Stimulated activated CD4-positive, alpha-beta T cell treated with anti-CD3 and anti-CD28 coated beads, Interleukin-1b, Interleukin-23, amount 100 ng/mL, for 4 hours (primary cell): ENCODE measurements around the gene ADGRA3.
"Not testable (repeated sequence)": the region's sequence is repeated elsewhere in the genome, so short reads cannot be mapped to it uniquely, and the experiment has no call there.

Source experiments
- DNase-seq, 2 donors: peaks; one replicate each; pipeline ENCODE4 v3.0.0-alpha.2; 2020; ENCODE audit warnings: low read depth in 2 of 2

The ADGRA3 gene

GRCh38 chr4:22444813-22445212 lies 71.1 kb downstream of the ADGRA3 start:
- DNase-seq = no peak

DNA sequence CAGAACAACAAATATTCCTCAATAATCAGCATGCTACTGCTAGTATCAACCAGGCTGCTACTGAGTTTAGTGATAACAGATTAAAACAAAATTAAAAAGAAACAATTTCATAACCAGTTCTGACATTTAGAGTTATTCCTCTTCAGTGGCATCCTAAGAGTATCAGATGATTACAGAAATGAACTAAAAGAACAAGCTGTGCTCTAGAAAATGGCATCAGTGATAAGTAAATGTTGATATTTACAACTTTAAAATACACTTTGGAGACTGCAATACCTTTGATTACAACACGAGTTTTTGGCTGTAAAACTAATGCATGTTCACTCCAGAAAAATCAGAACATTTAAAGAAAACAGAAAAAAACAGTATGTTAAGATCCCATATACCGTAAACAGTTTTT lies 72.9 kb downstream of the ADGRA3 start:
- DNase-seq = no peak

DNA sequence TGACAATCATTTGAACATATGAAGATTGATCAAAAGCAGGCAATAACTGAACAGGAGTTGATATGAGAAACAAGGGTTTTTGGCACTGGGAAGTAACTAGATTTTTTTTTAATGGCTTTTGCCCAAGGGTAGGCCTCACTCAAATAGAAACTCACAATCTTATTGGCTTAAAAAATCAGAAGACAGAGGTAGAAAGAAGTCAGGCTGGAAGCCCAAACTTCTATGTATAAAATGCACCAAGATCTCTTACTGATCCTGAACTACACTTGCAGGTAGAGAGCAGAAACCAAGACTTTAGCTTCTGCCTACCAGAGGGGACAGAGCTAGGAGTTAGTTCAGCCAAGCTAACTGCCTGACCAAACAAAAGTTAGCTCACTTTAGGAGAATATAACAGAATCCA lies 74.9 kb downstream of the ADGRA3 start:
- DNase-seq = no peak

- DNase-seq = no peak
Measured at GRCh38 chr4:22439947-22440346, 75.9 kb downstream of the ADGRA3 start.

DNA sequence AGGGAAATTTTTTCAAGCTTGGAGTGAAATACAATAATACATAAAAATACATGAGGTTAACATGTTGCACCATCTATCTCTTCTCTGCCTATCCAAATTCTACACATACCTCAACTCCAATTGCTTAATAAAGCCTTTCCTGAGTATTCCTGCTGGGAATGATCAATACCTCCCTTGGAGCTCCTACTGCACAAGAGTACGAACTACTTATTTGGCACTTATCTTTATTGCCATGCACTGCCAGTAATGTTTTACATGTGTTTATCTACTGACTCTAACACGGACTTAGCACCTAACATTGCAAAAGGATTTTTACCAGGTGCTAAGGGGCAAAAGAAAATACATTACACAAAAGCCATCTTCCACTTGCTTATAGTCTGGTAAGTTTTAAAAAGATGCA lies 80.2 kb downstream of the ADGRA3 start:
- DNase-seq = no peak

DNA sequence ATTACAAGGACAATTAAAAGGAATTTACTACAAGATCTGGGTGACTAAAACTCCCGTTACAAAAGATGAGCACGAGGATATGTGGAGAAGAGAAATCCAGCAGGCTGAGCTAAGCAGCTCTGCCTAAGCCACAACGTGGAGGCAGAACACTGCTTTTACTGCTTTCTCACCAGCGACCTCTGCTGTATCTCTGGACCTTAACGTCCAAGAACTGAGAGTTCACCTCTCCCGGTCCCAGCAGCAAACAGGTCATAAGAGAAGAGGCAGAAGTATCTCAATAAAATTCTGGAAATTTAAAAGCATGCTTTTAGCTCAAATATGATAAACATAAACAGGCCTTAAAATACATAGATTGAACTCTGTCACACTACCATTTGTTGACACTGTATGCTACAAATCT lies 81.0 kb downstream of the ADGRA3 start:
- no peak for DNase-seq

DNA sequence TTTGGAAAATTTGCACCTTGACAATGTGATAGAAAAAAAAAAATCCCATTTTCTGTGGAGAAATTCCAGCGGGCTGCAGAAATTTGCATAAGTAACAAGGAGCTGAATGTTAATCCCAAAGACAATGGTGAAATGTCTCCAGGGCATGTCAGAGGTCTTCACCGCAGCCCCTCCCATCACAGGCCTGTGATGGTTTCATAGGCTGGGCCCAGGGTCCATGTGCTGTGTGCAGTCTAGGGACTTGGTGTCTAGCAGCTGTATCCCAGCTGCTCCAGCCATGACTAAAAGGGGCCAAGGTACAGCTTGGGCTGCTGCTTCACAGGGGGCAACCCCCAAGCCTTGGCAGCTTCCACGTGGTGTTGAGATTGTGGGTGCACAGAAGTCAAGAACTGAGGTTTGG lies 85.2 kb downstream of the ADGRA3 start:
- DNase-seq = no peak

DNA sequence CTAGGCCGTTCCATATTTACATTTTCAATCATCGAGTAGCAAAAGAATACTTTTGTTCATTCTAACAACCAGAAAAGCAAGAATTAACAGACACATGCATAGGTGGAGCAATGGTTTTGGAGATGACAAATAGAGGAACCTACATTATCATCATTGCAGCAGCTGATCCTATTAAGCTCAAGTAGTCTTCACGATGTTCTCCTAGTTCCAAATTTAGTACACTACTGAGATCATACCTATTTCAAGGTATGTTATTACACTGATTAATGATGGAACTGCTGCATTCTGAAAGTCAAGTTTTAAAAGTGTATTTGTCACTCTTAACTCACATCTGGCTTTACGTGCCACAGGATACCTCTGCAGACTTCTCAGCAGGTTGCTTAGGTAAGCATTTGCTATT lies 87.4 kb downstream of the ADGRA3 start:
- no peak for DNase-seq

DNA sequence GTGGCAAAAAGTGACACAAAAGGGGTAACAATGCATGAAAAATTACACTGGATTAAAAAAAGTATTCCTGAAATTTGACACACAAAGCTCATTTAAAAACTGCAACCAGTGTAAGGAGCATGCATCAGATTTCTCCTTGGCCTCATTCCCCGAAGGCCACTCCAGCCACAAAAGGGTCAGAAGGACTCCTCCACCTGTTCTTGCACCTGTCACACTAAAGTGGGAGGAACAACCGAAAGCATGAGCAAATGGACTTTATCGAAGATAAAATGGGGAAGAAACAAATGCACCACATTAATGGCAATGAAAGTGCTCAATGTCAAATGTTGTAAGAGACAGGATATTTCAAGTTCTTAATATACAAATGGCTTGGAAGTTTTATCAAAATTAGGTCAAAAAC lies 88.2 kb downstream of the ADGRA3 start:
- no peak for DNase-seq

- no peak for DNase-seq
Measured at GRCh38 chr4:22420291-22420690, 95.6 kb downstream of the ADGRA3 start.

DNA sequence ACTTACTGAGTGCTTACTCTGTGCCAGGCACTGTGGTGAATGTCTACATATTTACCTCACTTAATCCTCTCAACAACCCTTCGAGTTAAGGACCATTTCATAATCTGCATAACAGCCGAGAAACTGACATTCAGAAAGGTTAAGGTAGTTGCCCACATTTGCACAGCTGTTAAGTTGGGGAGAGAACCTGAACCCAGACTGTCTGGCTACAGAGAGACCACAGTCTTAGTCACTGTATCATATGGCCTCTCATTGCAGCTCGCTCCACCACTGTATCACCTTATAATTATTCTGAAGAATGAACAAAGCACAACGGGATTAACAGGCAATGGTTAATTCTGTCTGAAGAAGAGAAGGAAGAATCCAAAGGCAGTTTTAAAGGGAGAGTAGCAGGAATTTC lies 98.5 kb downstream of the ADGRA3 start:
- DNase-seq = no peak

DNA sequence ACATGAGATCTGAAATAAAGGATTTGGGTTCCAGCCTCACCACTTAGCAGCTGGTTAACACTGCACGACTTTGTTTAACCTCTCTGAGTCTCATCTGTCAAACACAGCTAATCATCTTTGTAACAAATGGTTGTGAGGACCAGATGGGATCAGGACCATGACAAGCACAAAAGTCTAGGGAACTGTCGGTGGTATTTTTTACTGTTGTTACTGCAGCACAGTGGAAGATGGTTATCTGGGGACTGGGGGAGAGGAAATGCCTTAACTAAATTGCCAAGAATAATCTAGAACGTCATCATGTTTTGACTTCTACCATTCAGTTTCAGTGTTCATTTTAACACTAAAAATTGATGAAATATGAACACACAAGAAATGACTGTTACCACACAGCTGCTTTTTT lies 99.5 kb downstream of the ADGRA3 start:
- DNase-seq = no peak

DNA sequence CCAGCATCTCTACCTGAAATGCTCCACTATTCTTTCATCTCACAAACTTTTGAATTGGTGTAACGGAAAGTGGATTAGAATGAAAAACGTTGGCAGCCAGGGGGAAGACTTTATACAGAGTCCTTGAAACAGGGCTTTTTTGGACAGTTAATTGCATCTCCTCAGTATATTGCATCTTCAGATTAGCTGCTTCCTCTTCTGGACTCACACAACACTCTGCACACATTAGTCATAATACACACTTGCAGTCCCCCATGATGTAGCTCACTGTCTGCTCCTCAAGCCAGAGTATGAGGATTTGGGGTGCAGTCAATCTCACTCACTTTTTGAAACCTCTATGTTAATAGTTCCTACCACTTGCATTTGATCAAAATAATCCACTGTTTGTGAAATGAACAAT lies 101.0 kb downstream of the ADGRA3 start:
- no peak for DNase-seq

GRCh38 chr4:22413471-22413870 lies 102.4 kb downstream of the ADGRA3 start:
- DNase-seq = no peak

DNA sequence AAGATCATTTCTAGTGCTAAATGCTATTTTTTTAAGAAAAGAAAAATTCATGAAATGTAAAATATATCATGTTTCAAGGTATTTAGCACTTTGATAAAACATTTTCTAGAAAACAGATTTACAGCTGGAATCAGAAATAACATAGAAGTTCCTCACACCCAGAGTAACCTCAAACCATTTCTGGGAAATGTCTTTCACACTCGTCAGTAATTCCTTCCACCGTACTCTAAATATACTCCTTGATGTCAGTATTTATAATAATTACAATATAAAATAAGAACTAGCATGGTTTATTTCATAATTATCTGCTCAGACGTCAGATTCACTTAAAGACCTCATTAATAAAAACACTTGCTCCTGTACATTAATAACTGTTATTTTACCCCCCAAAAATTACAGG lies 103.9 kb downstream of the ADGRA3 start:
- DNase-seq = no peak

- no peak for DNase-seq
Measured at GRCh38 chr4:22410645-22411247, 105.1 kb downstream of the ADGRA3 start.

DNA sequence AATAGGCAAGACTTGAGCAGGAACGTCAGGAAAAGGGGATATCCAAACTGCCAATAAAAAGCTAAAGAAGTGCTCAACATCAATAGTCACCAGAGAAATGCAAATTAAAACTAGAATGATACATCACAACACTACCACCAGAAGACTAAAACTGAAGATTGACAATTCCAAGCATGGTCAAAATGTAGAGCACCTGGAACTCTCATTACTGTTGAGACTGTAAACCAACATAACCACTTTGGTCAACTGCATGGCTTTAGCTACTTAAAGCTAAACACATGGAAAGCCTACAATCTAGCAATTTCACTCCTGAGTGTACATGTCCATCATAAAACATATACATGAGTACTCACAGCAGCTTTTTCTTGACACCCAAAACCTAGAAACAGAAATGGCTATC lies 107.4 kb downstream of the ADGRA3 start:
- no peak for DNase-seq

GRCh38 chr4:22407361-22407760 lies 108.5 kb downstream of the ADGRA3 start:
- DNase-seq = no peak

DNA sequence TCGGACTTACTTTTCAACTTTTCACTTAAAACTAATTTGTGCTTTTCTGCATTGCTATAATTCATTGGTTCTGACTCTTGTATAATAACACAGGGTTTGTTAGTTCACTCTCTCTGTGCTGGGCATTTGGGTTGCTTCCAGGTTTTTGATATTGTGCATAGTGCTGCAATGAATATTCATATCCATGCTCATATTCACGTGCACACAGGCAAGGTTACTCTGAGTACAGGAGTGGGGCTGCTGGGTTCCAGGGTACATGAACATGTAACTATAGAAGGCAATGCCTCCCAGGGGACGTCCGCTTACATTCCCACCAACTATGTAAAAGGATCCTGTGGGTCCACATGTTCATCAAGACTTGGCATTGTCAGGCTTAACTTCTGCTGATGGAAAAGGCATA lies 117.2 kb downstream of the ADGRA3 start:
- DNase-seq = no peak

GRCh38 chr4:22391551-22391950 lies 124.3 kb downstream of the ADGRA3 start:
- DNase-seq = no peak

- peak in 1 of 2 donors; percentile 7 for DNase-seq
Measured at GRCh38 chr4:22389240-22389870, 126.5 kb downstream of the ADGRA3 start.

GRCh38 chr4:22385611-22386011 lies 130.3 kb downstream of the ADGRA3 start:
- no peak for DNase-seq

DNA sequence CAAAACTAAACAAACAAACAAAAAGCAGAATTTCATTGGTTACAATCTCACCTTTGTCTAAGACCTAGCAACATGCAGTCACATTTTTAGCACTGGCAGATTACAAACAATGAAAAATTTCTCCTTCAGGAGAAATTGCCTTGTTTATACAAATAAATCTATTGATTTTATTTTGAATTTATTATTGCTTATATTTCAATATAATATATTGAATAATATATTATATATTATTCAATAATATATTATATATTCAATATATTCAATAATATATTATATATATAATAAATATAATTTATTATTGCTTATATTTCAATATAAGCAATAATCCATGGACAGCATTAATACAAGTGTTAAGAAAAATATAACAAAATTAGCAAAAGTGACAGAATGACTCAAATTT lies 131.7 kb downstream of the ADGRA3 start:
- DNase-seq = no peak

DNA sequence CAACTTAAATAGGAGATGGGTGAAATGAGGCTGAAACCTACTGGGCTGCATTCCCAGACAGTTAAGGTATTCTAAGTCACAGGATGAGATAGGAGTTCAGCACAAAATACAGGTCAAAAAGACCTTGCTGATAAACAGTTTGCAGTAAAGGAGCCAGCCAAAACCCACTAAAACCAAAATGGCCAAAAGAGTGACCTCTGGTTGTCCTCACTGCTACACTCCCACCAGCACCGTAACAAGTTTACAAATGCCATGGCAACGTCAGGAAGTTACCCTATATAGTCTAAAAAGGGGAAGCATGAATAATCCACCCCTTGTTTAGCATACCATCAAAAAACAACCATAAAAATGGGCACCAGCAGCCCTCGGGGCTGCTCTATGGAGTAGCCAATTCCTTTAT lies 133.7 kb downstream of the ADGRA3 start:
- DNase-seq = not testable (repeated sequence)
